ENCODE measurements around the gene LAMP5.

LAMP5 gene

GRCh38 chr20:9532069-9532838 is 17.9 kb downstream of the LAMP5 start:
- no peak overlapping the region for H3K27ac ChIP-seq (ENCODE audit: low read depth in 2 of 2, low read length in 2 of 2)
- no peak overlapping the region for H3K4me3 ChIP-seq (ENCODE audit: low read length in 2 of 2)
- no peaks in the 10 kb centered on the region for H3K36me3 ChIP-seq (ENCODE audit: control insufficient read depth in 2 of 2, insufficient read depth in 2 of 2, low read length in 2 of 2)
- H3K4me1 ChIP-seq (ENCODE audit: control insufficient read depth in 2 of 2, insufficient read depth in 2 of 2, low read length in 2 of 2), result no peaks in the 10 kb centered on the region
- no peak overlapping the region for H3K9ac ChIP-seq (ENCODE audit: low read depth in 1 of 2, low read length in 2 of 2)
- no peaks in the 10 kb centered on the region for H3K9me3 ChIP-seq (ENCODE audit: control insufficient read depth in 2 of 2, low read length in 2 of 2)
- no peaks in the 10 kb centered on the region for H3K27me3 ChIP-seq (ENCODE audit: control insufficient read depth in 2 of 2, insufficient read depth in 2 of 2, low read length in 2 of 2)

- Histone ChIP-seq H3K9ac (ENCODE audit: low read depth in 1 of 2, low read length in 2 of 2) (no peak overlapping the region), H3K36me3 (ENCODE audit: control insufficient read depth in 2 of 2, insufficient read depth in 2 of 2, low read length in 2 of 2) (no peaks in the 10 kb centered on the region), H3K27me3 (ENCODE audit: control insufficient read depth in 2 of 2, insufficient read depth in 2 of 2, low read length in 2 of 2) (no peaks in the 10 kb centered on the region), H3K9me3 (ENCODE audit: control insufficient read depth in 2 of 2, low read length in 2 of 2) (no peaks in the 10 kb centered on the region), H3K4me1 (ENCODE audit: control insufficient read depth in 2 of 2, insufficient read depth in 2 of 2, low read length in 2 of 2) (no peaks in the 10 kb centered on the region), H3K27ac (ENCODE audit: low read depth in 2 of 2, low read length in 2 of 2) (no peak overlapping the region), H3K4me3 (ENCODE audit: low read length in 2 of 2) (no peak overlapping the region)
Measured at GRCh38 chr20:9534025-9534424, 19.6 kb downstream of the LAMP5 start.

GRCh38 chr20:9535449-9535848 is 21.1 kb downstream of the LAMP5 start:
- no peaks in the 10 kb centered on the region for H3K4me1 ChIP-seq (ENCODE audit: control insufficient read depth in 2 of 2, insufficient read depth in 2 of 2, low read length in 2 of 2)
- H3K27ac ChIP-seq (ENCODE audit: low read depth in 2 of 2, low read length in 2 of 2), result no peak overlapping the region
- no peaks in the 10 kb centered on the region for H3K27me3 ChIP-seq (ENCODE audit: control insufficient read depth in 2 of 2, insufficient read depth in 2 of 2, low read length in 2 of 2)
- H3K36me3 ChIP-seq (ENCODE audit: control insufficient read depth in 2 of 2, insufficient read depth in 2 of 2, low read length in 2 of 2), result no peaks in the 10 kb centered on the region
- no peaks in the 10 kb centered on the region for H3K9me3 ChIP-seq (ENCODE audit: control insufficient read depth in 2 of 2, low read length in 2 of 2)
- no peak overlapping the region for H3K9ac ChIP-seq (ENCODE audit: low read depth in 1 of 2, low read length in 2 of 2)
- H3K4me3 ChIP-seq (ENCODE audit: low read length in 2 of 2), result no peak overlapping the region

- no peaks in the 10 kb centered on the region for H3K4me1 ChIP-seq (ENCODE audit: control insufficient read depth in 2 of 2, insufficient read depth in 2 of 2, low read length in 2 of 2)
- H3K9me3 ChIP-seq (ENCODE audit: control insufficient read depth in 2 of 2, low read length in 2 of 2), result no peaks in the 10 kb centered on the region
- no peaks in the 10 kb centered on the region for H3K27me3 ChIP-seq (ENCODE audit: control insufficient read depth in 2 of 2, insufficient read depth in 2 of 2, low read length in 2 of 2)
- H3K36me3 ChIP-seq (ENCODE audit: control insufficient read depth in 2 of 2, insufficient read depth in 2 of 2, low read length in 2 of 2), result no peaks in the 10 kb centered on the region
- no peak overlapping the region for H3K9ac ChIP-seq (ENCODE audit: low read depth in 1 of 2, low read length in 2 of 2)
- no peak overlapping the region for H3K4me3 ChIP-seq (ENCODE audit: low read length in 2 of 2)
- no peak overlapping the region for H3K27ac ChIP-seq (ENCODE audit: low read depth in 2 of 2, low read length in 2 of 2)
Measured at GRCh38 chr20:9543214-9543613, 28.8 kb downstream of the LAMP5 start.

- H3K27me3 ChIP-seq (ENCODE audit: control insufficient read depth in 2 of 2, insufficient read depth in 2 of 2, low read length in 2 of 2), result no peaks in the 10 kb centered on the region
- no peaks in the 10 kb centered on the region for H3K4me1 ChIP-seq (ENCODE audit: control insufficient read depth in 2 of 2, insufficient read depth in 2 of 2, low read length in 2 of 2)
- H3K36me3 ChIP-seq (ENCODE audit: control insufficient read depth in 2 of 2, insufficient read depth in 2 of 2, low read length in 2 of 2), result no peaks in the 10 kb centered on the region
- H3K4me3 ChIP-seq (ENCODE audit: low read length in 2 of 2), result no peak overlapping the region
- H3K9ac ChIP-seq (ENCODE audit: low read depth in 1 of 2, low read length in 2 of 2), result no peak overlapping the region
- H3K27ac ChIP-seq (ENCODE audit: low read depth in 2 of 2, low read length in 2 of 2), result no peak overlapping the region
- H3K9me3 ChIP-seq (ENCODE audit: control insufficient read depth in 2 of 2, low read length in 2 of 2), result no peaks in the 10 kb centered on the region
Measured at GRCh38 chr20:9550283-9550682, 35.9 kb downstream of the LAMP5 start.

GRCh38 chr20:9550871-9551270 is 36.5 kb downstream of the LAMP5 start:
- Histone ChIP-seq H3K4me3 (ENCODE audit: low read length in 2 of 2) (no peak overlapping the region), H3K36me3 (ENCODE audit: control insufficient read depth in 2 of 2, insufficient read depth in 2 of 2, low read length in 2 of 2) (no peaks in the 10 kb centered on the region), H3K4me1 (ENCODE audit: control insufficient read depth in 2 of 2, insufficient read depth in 2 of 2, low read length in 2 of 2) (no peaks in the 10 kb centered on the region), H3K9ac (ENCODE audit: low read depth in 1 of 2, low read length in 2 of 2) (no peak overlapping the region), H3K27me3 (ENCODE audit: control insufficient read depth in 2 of 2, insufficient read depth in 2 of 2, low read length in 2 of 2) (no peaks in the 10 kb centered on the region), H3K27ac (ENCODE audit: low read depth in 2 of 2, low read length in 2 of 2) (no peak overlapping the region), H3K9me3 (ENCODE audit: control insufficient read depth in 2 of 2, low read length in 2 of 2) (no peaks in the 10 kb centered on the region)

- H3K27ac ChIP-seq (ENCODE audit: low read depth in 2 of 2, low read length in 2 of 2), result no peak overlapping the region
Measured at GRCh38 chr20:9551808-9552550, 37.6 kb downstream of the LAMP5 start.

GRCh38 chr20:9555781-9556180 is 41.4 kb downstream of the LAMP5 start:
- H3K36me3 ChIP-seq (ENCODE audit: control insufficient read depth in 2 of 2, insufficient read depth in 2 of 2, low read length in 2 of 2), result no peaks in the 10 kb centered on the region
- H3K9ac ChIP-seq (ENCODE audit: low read depth in 1 of 2, low read length in 2 of 2), result no peak overlapping the region
- H3K9me3 ChIP-seq (ENCODE audit: control insufficient read depth in 2 of 2, low read length in 2 of 2), result no peaks in the 10 kb centered on the region
- H3K27ac ChIP-seq (ENCODE audit: low read depth in 2 of 2, low read length in 2 of 2), result no peak overlapping the region
- H3K4me3 ChIP-seq (ENCODE audit: low read length in 2 of 2), result no peak overlapping the region
- no peaks in the 10 kb centered on the region for H3K27me3 ChIP-seq (ENCODE audit: control insufficient read depth in 2 of 2, insufficient read depth in 2 of 2, low read length in 2 of 2)
- H3K4me1 ChIP-seq (ENCODE audit: control insufficient read depth in 2 of 2, insufficient read depth in 2 of 2, low read length in 2 of 2), result no peaks in the 10 kb centered on the region

More at GRCh38 chr20:9551808-9552550, 37.6 kb downstream of the LAMP5 start:
- H3K4me1 ChIP-seq (ENCODE audit: control insufficient read depth in 2 of 2, insufficient read depth in 2 of 2, low read length in 2 of 2), result no peaks in the 10 kb centered on the region
- no peaks in the 10 kb centered on the region for H3K9me3 ChIP-seq (ENCODE audit: control insufficient read depth in 2 of 2, low read length in 2 of 2)
- no peaks in the 10 kb centered on the region for H3K36me3 ChIP-seq (ENCODE audit: control insufficient read depth in 2 of 2, insufficient read depth in 2 of 2, low read length in 2 of 2)
- H3K4me3 ChIP-seq (ENCODE audit: low read length in 2 of 2), result no peak overlapping the region
- no peaks in the 10 kb centered on the region for H3K27me3 ChIP-seq (ENCODE audit: control insufficient read depth in 2 of 2, insufficient read depth in 2 of 2, low read length in 2 of 2)
- H3K9ac ChIP-seq (ENCODE audit: low read depth in 1 of 2, low read length in 2 of 2), result no peak overlapping the region

GRCh38 chr20:9557411-9557810 is 43.0 kb downstream of the LAMP5 start:
- H3K4me3 ChIP-seq (ENCODE audit: low read length in 2 of 2), result no peak overlapping the region
- no peaks in the 10 kb centered on the region for H3K36me3 ChIP-seq (ENCODE audit: control insufficient read depth in 2 of 2, insufficient read depth in 2 of 2, low read length in 2 of 2)
- H3K9me3 ChIP-seq (ENCODE audit: control insufficient read depth in 2 of 2, low read length in 2 of 2), result no peaks in the 10 kb centered on the region
- no peak overlapping the region for H3K9ac ChIP-seq (ENCODE audit: low read depth in 1 of 2, low read length in 2 of 2)
- no peak overlapping the region for H3K27ac ChIP-seq (ENCODE audit: low read depth in 2 of 2, low read length in 2 of 2)
- H3K27me3 ChIP-seq (ENCODE audit: control insufficient read depth in 2 of 2, insufficient read depth in 2 of 2, low read length in 2 of 2), result no peaks in the 10 kb centered on the region
- no peaks in the 10 kb centered on the region for H3K4me1 ChIP-seq (ENCODE audit: control insufficient read depth in 2 of 2, insufficient read depth in 2 of 2, low read length in 2 of 2)

GRCh38 chr20:9565910-9566550 is 51.6 kb downstream of the LAMP5 start:
- Histone ChIP-seq H3K9me3 (ENCODE audit: control insufficient read depth in 2 of 2, low read length in 2 of 2) (no peaks in the 10 kb centered on the region), H3K27ac (ENCODE audit: low read depth in 2 of 2, low read length in 2 of 2) (no peak overlapping the region), H3K4me3 (ENCODE audit: low read length in 2 of 2) (no peak overlapping the region), H3K27me3 (ENCODE audit: control insufficient read depth in 2 of 2, insufficient read depth in 2 of 2, low read length in 2 of 2) (no peaks in the 10 kb centered on the region), H3K4me1 (ENCODE audit: control insufficient read depth in 2 of 2, insufficient read depth in 2 of 2, low read length in 2 of 2) (no peaks in the 10 kb centered on the region), H3K9ac (ENCODE audit: low read depth in 1 of 2, low read length in 2 of 2) (no peak overlapping the region), H3K36me3 (ENCODE audit: control insufficient read depth in 2 of 2, insufficient read depth in 2 of 2, low read length in 2 of 2) (no peaks in the 10 kb centered on the region)

Measured in mucosa of rectum (tissue), 2 donors.